Epithelial cell of prostate (primary cell): ENCODE measurements around the gene TPO.

ENCODE experiments used
- DNase-seq: peaks from one replicate; pipeline ENCODE4 v3.0.0-alpha.2; 2011; ENCODE audit warnings: low read depth, low spot score
- H3K27ac ChIP-seq: fragments of 450-650 bp; 2 replicates; pipeline ENCODE4 v1.5.1; 2017; ENCODE audit warnings: mild to moderate bottlenecking

Gene TPO

DNA sequence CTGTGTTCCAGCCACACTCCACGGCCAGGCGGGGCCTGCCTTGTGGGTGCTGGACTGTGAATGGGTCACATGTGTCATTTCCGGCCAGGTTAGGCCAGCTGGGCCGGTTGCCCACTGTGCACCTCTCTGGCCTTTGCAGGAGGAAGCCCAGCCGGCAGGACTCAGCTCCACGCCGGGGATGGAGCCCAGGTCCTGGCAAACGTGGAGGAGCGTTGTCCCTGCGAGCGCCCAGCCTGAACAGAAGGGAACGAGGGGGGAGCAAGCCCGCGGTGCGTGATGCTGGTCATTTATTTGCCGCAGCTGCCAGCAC is 178.2 kb downstream of the TPO start:
- DNase-seq, result no peak

More for the DNA sequence above, 178.2 kb downstream of the TPO start:
- H3K27ac ChIP-seq, result no peak overlapping the region
